GM18861 (cell line): Measurements from ENCODE around the gene ADARB1.

Experiments
- ATAC-seq: cut with Tn5 transposase; IDR thresholded peaks from one replicate; pipeline ENCODE4 v1.9.1; 2021; ENCODE audit not compliant: unreplicated experiment

ADARB1 gene

DNA sequence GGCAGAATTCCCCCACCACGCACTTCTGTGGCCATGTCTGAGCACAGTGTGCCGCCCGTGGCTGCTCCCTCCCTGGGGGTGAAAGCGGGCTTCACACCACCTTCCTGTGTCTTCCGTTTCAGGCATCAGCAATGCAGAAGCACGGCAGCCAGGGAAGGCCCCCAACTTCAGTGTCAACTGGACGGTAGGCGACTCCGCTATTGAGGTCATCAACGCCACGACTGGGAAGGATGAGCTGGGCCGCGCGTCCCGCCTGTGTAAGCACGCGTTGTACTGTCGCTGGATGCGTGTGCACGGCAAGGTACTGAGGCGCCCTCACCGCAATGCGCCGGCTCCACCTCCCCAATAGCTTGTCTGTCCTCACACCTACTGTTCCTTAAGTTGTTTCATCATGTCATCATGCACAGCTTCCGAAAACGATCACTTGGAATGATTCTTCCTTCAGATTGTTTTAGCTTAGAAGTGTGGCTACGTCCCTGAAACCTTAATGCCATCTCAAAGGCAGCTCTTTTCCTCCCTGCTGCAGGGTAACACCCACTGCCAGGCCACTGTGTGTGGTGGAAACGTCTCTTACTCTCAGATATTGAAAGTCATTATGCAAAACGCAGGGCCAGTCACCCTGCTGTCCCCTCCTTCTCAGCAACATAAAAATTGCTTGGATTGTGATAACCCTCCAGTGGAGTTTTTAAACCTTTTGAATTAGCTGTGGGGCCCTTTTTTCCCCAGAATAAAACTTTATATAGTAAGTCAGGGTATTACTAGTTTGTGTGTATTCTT is 146.5 kb downstream of the ADARB1 start:
- no peak for ATAC-seq

DNA sequence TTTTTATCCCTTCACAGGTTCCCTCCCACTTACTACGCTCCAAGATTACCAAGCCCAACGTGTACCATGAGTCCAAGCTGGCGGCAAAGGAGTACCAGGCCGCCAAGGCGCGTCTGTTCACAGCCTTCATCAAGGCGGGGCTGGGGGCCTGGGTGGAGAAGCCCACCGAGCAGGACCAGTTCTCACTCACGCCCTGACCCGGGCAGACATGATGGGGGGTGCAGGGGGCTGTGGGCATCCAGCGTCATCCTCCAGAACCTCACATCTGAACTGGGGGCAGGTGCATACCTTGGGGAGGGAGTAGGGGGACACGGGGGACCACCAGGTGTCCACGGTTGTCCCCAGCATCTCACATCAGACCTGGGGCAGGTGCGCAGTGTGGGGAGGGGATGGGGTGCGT is 147.6 kb downstream of the ADARB1 start:
- ATAC-seq, result no peak

DNA sequence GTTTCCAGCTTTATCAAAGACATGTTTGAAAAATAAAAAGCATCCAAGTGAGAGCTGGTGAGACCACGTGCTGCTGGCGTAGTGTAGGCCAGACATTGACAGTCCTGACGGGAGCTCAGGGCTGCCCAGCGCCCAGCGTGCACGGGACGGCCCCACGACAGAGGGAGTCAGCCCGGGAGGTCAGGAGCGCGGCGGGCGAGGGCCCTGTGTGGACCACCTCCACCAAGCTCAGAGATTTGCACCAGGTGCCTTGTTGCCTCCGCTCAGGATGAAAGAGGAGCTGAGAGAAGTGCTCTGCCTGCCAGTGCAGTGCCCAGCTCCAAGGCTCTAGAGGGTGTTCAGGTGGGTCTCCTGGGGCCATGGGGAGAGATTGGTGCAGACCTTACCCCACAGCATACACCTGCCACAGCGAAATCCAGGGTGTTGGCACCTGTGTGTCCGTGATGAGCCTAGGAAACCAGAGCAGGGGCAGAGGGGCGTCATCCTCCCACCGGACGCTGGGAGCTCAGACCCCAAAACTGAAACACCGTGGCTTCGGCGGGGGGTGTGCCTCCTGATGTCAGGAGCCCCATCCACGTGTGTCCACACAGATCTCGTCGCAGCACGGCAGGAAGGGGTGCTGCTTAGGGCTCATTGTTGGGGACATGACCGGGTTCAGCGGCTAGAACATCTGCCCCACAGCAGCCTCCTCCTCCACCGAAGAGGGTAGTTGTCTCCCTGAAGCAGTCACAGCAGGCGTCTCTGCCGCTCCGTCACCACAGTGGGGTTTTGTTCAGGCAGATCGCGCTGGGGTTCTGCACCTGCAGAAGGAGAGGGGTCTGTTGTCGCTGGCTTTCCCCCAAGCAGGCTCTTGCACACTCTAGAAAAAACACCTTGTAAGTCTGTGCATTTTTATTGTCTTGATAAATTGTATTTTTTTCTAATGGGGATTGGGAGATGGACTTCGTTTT is 149.1 kb downstream of the ADARB1 start:
- no peak for ATAC-seq

DNA sequence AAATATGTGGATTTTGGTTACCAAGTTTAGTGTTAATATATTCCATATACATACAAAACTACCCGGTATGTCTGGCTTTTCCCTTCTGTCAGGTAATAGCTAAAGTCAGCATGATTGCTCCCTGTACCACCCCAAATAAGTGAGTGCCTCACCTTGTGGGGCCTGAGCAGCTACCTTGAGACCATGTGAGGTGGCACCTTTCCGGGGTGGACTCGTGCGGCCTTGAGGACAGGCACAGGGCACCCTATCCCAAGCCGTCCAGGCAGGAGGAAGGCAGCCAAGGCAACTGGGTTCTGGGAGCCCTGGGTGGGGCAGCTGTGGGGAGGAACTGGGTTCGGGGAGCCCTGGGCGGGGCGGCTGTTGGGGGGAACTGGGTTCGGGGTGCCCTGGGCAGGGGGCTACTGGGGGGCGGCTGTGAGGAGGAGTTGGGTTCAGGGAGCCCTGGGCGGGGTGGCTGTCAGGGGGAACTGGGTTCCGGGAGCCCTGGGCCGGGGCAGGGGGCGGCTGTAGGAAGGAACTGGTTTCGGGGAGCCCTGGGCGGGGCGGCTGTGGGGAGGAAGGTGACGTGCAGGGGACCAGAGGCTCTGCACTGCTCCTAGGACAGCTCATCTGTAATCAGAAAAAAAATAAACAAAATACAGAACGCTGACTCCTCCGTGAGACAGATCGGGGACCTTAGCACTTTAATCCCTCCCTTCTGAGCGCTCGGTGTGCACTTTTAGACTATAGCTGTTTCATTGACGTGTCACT is 150.0 kb downstream of the ADARB1 start:
- ATAC-seq, result no peak

DNA sequence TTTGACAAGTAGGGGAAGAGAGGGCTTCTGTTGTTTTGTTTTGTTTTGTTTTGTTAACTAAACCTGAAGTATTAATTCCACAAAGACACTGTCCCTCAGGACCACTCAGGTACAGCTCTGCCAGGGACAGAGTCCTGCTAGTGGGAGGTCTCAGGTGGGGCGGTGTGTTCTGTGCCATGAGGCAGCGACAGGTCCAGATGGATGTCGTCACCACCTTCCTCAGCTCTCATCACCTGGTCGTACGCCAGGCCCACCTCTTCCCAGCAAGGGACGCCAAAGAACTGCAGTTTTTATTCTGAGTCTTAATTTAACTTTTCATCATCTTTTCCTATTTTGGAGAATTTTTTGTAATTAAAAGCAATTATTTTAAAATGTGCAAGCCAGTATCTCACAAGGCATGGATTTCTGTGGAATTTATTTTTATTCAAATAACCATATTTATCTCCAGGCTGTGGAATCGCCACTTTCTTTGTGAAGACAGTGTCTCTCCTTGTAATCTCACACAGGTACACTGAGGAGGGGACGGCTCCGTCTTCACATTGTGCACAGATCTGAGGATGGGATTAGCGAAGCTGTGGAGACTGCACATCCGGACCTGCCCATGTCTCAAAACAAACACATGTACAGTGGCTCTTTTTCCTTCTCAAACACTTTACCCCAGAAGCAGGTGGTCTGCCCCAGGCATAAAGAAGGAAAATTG is 150.8 kb downstream of the ADARB1 start:
- ATAC-seq, result no peak

DNA sequence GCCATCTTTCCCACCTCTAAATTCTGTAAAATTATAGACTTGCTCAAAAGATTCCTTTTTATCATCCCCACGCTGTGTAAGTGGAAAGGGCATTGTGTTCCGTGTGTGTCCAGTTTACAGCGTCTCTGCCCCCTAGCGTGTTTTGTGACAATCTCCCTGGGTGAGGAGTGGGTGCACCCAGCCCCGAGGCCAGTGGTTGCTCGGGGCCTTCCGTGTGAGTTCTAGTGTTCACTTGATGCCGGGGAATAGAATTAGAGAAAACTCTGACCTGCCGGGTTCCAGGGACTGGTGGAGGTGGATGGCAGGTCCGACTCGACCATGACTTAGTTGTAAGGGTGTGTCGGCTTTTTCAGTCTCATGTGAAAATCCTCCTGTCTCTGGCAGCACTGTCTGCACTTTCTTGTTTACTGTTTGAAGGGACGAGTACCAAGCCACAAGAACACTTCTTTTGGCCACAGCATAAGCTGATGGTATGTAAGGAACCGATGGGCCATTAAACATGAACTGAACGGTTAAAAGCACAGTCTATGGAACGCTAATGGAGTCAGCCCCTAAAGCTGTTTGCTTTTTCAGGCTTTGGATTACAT is 151.5 kb downstream of the ADARB1 start:
- no peak for ATAC-seq

DNA sequence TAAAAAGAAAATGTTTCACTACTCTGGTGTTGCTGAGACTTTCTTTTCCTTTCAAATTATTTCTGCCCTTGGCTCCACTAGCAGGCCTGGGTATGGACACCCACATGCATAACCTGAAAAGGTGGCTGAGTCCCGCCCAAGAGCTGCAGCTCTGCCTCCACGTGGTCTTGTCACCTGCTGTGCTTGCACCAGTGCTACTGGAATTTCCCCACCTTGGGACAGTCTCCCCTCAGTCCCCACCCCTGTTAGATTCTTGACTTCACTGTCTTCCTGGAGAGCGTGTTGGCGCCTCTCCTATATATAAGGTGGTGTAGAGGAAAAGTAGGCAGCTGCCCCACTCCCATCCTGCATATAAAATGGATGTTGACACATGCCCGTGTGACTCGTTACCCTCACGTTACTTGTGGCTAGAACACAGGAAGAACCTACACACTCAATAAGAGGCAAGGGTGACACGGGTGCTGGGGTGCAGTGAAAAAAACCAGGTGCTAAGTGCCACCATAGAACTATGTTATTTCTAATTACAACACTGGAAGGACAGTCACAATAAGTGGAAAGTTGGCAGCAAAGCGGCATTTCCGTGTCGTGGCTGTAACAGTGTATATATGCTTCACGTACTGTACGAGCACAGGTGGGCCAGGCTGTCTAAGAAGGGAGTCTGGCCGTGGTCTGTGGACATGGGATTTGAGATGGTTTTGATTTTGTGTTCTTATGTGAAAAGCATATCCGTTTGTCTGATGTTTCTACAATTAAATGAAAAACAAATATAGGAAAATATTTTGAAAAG is 152.4 kb downstream of the ADARB1 start:
- no peak for ATAC-seq

DNA sequence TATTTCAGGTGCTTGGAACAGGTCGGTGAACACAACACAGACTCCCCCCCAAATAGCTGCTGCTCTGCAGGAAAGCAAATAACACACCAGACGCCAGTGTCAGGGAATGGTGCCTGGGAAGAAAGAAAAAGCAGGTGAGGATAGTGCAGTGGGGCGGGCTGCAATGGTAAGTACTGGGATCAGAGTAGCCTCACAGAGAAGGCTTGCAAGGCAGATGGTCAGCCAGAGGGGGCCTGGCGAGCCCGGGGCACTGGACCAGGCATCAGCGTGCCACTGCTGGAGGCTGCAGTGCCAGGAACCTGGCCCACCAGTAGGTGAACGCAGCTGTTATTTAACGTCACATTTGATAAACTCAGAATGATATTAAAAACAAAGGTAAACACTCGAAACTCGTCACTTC is 153.4 kb downstream of the ADARB1 start:
- ATAC-seq, result no peak

DNA sequence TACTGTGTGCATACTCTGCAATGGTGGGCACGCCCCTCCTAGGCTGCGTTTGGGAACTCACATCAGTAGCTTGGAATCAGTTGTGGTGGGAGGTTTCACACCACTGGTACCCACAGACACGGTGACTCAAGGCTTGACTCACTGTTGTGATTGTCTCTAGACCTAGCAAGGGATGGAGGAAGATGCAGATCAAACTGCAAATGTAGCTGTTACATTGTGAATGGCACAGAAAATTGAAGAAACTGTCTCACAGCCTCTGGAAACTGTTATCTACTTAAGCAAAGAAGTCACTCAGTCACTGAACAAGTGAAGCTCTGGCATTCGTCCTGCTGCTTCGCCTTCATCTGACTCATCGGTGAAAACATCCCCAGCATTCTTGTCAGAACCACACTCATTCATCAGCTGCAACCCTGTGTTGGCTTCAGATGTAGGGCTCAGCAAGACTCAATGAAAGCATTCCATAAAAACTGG is 153.8 kb downstream of the ADARB1 start:
- ATAC-seq, result no peak

DNA sequence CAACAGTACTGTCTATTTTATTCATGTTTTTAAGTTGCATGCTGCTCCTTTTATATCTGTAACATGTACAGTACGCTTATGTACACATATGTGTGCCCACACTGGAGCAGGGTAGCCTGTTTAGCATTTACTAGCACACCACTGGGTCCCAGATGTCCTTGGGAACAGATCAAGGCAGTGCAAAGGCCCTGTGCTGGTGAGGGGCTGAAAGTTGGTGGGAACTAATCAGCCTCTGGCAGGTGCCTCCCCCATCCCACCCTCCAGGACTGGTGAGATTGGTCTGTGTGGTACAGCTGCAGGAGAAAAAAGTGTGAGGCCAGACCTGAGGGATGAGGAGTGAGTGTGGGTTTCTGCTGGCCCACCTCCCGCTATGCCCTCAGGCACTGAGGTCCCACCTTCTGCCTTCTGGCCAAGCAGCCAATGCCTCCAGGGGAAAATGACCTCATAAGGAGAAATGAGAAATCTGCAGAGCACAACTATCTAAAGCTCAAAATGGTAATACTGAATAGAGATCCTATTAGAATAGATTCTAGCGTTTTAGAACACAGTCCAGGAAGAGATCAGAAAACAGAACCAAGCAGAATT is 154.4 kb downstream of the ADARB1 start:
- ATAC-seq, result no peak

DNA sequence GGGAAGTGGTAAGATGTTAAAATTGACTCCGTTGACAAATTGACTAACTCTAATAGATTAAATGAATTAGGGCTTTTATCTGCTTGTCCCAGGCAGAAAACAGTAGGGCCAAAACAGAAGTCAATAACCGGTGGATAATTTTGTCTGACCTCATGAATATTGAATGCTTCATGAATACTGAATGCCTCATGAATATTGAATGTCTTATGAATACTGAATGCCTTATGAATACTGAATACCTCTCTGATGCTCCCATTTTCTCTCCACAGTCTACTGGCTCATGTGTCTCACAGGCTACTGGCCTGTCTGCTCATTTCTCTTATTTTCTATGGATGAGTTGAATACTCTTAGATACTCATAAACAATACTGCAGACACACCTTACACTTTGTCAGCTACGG is 157.3 kb downstream of the ADARB1 start:
- no peak for ATAC-seq

DNA sequence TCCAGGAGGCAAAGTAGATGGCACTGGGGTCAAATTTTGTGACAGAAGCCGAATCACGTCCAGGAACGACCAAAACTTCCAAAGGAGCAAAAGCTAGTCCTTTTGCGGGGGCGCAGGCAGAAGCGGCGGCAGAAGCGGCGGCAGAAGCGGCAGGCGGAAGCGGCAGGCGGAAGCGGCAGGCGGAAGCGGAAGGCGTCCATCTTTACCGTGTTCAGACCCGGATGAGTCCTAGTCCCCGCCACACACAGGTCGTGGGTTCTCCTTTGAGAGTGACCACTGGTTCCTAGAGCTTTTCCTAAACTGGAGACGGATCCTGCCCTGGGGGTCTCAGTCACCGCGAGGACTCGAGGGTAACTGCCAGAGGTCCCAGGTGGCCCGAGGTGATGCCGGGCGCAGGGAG is 159.7 kb downstream of the ADARB1 start:
- no peak for ATAC-seq

DNA sequence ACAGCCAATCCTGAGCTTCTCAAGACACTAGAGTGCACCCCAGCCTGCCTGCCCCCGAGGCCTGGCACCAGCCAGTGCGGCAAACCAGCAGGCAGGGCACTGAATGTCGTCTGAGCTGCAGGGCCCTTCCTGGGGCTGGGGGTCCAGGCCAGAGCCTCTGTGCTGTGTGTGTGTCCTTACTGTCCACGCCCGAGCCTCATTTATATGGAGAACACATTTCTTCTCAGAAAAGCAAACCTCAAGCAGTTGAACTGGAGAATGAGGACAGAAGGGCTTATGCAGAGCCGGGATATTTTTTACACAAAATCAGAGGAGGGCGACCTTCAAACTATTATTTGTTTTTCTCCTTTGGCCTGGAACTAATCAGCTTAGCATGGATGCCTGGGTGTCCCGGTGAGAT is 160.6 kb downstream of the ADARB1 start:
- ATAC-seq, result no peak

DNA sequence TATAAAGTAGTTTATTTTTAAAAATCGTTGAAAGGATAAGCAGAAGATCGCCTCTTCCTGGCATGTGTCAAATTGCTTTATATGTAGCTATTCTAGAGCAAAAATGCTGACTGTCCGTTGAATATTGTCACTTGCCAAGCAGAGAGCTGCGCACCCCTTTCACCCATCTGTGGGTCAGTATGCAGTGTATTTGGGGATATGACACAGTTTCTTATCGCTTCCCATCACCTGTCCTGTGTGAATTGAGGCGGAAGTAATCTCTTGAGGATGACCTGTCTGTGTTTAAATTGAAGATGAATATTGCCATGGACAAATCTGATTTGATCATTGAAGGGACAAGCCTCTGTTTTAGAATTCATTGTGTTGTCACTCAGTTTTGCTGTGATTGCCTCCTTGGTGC is 161.1 kb downstream of the ADARB1 start:
- no peak for ATAC-seq

DNA sequence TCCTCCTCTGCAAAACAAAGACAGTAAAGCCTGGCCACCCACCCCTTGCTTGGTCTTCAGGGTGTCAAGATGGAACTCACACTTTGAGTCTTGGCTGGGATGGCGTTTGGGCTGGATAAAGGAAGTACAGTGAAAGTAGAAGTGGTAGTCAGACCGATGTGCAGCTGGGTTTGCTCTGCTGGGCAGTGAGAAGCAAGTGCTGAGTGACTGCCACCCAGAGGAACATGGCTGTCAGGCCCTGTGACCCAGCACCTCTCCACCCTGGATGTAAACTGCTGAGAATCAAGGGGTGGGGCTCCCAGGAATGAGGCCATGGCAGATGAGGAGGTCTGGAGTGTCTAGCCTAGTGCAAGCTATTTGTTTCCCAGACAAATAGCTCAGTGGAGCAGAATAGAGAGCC is 162.1 kb downstream of the ADARB1 start:
- no peak for ATAC-seq

DNA sequence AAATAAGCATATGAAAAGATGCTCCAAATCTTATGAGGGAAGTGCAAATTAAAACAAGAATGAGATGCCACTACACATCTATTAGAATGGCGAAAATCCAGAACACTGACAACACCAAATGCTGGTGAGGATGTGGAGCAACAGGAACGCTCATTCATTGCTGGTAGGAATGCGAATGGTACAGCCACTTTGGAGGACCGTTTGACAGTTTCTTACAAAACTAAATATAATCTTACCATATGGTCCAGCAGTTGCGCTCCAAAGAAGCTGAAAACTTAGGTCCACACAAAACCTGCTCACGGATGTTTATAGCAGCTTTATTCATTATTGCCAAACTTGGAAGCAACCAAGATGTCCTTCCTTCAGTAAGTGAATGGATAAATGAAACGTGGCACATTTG is 163.0 kb downstream of the ADARB1 start:
- no peak for ATAC-seq

DNA sequence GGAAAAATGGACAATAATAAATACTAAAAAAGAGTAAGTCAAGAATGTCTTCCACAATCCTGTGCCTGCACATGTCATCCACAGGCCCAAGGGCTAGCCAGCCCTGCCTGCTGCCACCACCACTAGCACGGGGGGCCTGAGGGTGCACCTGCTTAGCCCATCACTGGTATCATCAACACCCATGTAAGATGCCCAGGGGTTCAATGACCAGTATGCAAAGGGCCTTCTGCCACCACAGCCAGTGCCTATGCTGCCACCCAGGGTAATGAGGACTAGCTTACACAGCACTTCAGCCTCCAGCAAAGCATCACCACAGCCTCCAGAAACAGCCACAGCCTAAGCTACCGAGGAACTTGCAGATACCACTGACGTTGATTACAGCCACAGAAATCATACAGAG is 167.0 kb downstream of the ADARB1 start:
- no peak for ATAC-seq

DNA sequence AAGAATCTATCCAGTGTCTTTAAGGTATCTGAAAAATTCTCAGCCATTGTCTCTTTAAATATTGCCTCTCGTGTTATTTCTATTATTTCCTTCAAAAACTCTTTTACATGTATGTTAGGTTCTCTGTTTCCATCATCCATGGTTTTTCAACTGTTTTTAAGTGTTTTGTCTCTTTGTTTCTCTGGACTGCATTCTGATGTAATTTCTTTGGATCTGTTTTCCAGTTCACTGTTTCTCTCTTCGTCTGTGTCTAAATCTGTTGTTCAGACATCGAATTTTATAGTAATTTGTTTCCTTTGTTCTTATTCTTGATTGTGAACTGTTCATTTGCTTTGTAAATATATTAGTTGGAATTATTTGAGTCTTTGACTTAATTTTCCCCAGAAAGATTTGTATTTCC is 169.2 kb downstream of the ADARB1 start:
- ATAC-seq, result no peak

DNA sequence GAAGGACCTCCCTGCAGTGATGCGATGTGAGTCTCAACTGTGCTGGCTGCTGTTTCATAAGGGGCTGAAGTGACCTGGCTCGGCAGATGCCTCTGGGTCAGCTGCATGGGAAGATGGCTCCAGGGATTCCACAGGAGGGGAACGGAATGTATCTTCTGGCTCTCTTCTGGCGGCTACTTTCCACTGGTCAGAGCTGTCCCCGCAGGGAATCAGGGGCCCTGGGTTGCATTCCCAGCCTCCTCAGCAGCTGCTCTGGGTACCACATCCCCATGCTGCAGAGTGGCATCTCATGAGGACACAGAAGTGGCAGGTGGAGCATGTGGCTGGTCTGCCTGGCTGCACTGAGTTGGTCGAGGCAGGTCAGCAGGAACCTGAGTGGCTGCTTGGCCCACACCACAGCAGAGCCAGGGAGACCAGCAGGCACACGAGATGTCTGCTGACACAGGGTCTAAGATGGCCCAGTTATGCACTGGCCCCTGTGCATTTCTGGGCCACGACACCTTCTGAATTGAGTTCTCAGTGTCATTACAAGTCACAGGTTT is 170.5 kb downstream of the ADARB1 start:
- no peak for ATAC-seq
